Measurements from ENCODE around the gene NFIB. TPM values are rescaled to one million over a fixed set of nuclear protein-coding genes. Genes with fewer than 3 reads are reported as not detected.

Gene NFIB
- total RNA-seq, 2 experiments from 2014 or later = not detected

DNA sequence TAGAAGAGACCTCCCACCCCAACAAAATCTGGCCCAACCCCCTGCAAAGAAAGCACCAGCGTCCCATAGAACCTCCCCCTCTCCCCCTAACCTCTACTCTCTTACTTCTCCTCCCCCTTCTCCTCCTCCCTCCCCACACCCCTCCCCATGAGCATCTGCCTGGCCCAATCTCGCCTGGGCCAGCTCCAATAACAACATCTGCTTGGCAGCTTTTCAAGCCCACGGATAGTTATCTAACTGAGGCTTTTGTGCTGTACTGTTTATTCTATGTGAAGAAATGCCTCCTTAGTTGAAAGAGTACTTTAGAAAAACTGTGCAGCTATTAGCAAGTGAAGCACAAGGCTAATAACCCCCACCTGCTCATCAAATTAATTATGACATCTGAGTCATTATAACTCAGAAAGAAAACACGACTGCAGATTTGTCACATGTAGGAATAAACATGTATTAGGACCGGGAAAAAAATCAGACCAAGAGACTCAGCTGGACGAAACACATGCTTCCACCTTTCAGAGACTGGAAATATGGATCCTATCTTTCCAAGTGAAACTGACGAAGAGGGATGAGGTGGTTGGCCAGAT, 42.8 kb downstream of the NFIB start:
- intact Hi-C loops (cut with micrococcal nuclease) = no loop called here
- Mint-ChIP-seq H3K9me3 (no peaks in the 10 kb centered on the region), H3K4me1 (ENCODE audit: low read depth) (no peaks in the 10 kb centered on the region), H3K27me3 (peaks cover 12% of the 10 kb centered on the region), H3K36me3 (ENCODE audit: low read depth) (no peaks in the 10 kb centered on the region), H3K4me3 (no peak overlapping the region), H3K27ac (no peak overlapping the region)
- ATAC-seq (no peak), DNase-seq (no peak)
- ChIA-PET POLR2A (no interaction called here), CTCF (no interaction called here)
- TF ChIP-seq, protein P1, sequence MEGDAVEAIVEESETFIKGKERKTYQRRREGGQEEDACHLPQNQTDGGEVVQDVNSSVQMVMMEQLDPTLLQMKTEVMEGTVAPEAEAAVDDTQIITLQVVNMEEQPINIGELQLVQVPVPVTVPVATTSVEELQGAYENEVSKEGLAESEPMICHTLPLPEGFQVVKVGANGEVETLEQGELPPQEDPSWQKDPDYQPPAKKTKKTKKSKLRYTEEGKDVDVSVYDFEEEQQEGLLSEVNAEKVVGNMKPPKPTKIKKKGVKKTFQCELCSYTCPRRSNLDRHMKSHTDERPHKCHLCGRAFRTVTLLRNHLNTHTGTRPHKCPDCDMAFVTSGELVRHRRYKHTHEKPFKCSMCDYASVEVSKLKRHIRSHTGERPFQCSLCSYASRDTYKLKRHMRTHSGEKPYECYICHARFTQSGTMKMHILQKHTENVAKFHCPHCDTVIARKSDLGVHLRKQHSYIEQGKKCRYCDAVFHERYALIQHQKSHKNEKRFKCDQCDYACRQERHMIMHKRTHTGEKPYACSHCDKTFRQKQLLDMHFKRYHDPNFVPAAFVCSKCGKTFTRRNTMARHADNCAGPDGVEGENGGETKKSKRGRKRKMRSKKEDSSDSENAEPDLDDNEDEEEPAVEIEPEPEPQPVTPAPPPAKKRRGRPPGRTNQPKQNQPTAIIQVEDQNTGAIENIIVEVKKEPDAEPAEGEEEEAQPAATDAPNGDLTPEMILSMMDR (IDR thresholded peaks at IDR 0.05) = no peak

DNA sequence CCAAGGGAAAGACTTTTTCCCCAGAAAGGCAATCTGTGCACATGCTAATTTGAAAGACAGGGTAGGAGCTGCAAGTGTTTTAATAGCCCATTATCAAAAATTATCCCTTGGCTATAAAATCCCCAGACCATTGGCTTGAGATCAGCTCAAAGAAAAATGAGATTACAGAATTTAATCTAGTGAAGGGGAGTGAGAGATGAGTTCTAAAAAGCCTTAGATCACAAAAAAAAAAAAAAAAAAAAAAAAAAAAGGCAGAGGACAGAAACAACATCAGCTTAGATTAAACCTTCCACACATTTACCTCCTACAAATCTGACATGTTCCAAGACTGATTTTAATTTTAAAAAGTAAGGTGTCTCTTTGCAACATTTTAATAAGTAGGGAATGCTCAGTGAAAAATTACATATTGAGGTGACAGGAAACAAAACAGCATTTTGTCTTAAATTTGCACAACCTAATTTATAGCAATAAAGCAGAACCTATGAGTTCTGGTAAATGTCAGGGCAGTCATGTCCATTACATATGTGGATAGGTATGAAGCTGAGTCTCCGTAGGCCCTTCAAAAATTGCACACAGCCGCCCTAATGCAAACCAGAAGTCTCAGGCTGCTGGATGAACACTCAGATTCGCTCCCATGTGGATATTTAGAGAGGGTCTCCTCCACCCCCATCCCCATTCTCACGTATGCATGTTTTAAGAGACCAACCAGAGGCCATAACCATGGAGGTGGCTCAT, 43.4 kb downstream of the NFIB start:
- no peak overlapping the region for H3K4me3 Mint-ChIP-seq
- H3K36me3 Mint-ChIP-seq (ENCODE audit: low read depth) = no peaks in the 10 kb centered on the region
- intact Hi-C loops (cut with micrococcal nuclease) = no loop called here
- TF ChIP-seq, protein P1 (IDR thresholded peaks at IDR 0.05) = no peak
- ChIA-PET CTCF (no interaction called here), POLR2A (no interaction called here)
- H3K27me3 Mint-ChIP-seq = peaks cover 12% of the 10 kb centered on the region
- no peaks in the 10 kb centered on the region for H3K4me1 Mint-ChIP-seq (ENCODE audit: low read depth)
- H3K27ac Mint-ChIP-seq = no peak overlapping the region
- ATAC-seq (no peak), DNase-seq (no peak)
- H3K9me3 Mint-ChIP-seq = no peaks in the 10 kb centered on the region

DNA sequence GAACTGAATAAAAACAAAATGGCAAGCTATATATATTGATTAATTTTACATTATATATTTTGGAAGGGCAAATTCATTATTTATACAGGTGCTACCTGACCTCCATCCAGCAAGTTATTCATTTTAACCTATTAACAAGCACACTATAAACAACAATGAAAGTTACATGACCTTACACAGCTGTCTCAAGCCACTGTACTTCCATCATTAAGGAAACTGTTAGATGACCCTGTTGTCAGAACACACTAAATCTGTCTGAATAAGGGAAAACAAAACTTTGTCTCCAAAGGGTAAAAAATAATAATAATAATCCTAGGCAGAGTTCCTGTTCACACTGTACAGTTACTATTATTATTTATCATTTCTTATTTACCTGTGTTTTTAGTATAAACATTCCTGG, 44.0 kb downstream of the NFIB start:
- TF ChIP-seq, protein P1 (IDR thresholded peaks at IDR 0.05) = no peak
- H3K27me3 Mint-ChIP-seq = peaks cover 12% of the 10 kb centered on the region
- no peaks in the 10 kb centered on the region for H3K4me1 Mint-ChIP-seq (ENCODE audit: low read depth)
- no peak overlapping the region for H3K27ac Mint-ChIP-seq
- ChIA-PET CTCF (no interaction called here), POLR2A (no interaction called here)
- no peak overlapping the region for H3K4me3 Mint-ChIP-seq
- intact Hi-C loops (cut with micrococcal nuclease) = no loop called here
- H3K9me3 Mint-ChIP-seq = no peaks in the 10 kb centered on the region
- ATAC-seq = no peak
- H3K36me3 Mint-ChIP-seq (ENCODE audit: low read depth) = no peaks in the 10 kb centered on the region
- DNase-seq = no peak

DNA sequence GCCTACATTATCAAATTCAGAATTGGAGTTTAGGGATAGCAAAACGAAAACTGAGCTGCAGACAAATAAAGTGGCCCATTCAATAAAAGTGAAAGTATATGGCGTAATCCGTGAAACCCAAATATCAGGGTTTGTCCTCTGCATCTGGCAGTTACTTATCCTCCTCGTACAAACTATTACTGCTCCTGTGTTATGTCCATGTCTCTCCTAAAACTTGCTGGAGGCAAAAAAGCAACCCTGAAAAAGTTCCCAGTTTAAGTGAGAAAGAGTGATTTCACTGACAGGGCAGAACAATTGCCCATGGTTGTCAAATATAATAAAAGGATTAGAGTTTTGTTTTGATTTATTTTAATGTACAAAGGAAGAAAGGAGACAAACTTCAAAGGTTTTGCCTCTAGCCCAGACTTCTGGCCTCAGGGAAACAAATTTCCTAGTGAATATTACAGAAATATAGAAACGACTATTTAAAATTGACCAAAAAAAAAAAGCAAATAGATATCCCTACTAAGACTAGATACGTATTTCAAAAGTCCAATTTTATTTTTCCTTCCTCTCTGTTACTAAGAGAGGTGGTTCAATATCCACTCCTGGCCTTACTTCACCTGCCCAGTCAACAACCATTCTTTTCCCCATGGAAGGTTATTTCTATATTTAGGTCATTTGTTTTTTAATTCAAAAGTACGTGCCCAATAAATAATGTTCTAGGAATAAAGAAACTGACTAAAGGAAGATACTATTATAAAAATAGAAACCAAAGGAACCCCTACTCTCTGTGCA, 50.0 kb downstream of the NFIB start:
- DNase-seq = no peak
- H3K4me1 Mint-ChIP-seq (ENCODE audit: low read depth) = no peaks in the 10 kb centered on the region
- no peak overlapping the region for H3K4me3 Mint-ChIP-seq
- ATAC-seq = no peak
- H3K27ac Mint-ChIP-seq = no peak overlapping the region
- POLR2A ChIA-PET = no interaction called here
- peaks cover 1% of the 10 kb centered on the region for H3K27me3 Mint-ChIP-seq
- TF ChIP-seq, protein P1 (IDR thresholded peaks at IDR 0.05) = no peak
- CTCF ChIA-PET = no interaction called here
- no peaks in the 10 kb centered on the region for H3K9me3 Mint-ChIP-seq
- intact Hi-C loops (cut with micrococcal nuclease) = no loop called here
- no peaks in the 10 kb centered on the region for H3K36me3 Mint-ChIP-seq (ENCODE audit: low read depth)

DNA sequence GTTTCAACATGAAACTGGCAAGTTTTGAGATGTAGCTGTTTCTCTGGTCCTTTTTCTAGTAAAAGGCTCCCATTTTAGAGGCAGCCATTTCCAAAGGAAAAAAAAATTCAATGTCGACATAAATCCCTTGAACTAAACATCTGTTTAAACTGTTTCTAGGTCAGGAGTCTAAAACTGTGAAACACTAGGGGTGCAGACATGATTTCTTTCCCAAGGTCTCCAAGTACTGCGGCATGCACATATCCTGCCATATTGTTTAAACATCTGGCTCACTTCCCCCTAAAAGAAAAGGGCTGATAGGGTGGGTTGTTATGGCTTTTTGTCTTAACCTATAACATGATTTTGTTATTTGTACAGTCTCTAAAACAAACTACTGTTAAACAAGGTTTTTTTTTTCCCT, 51.1 kb downstream of the NFIB start:
- no peak overlapping the region for H3K27ac Mint-ChIP-seq

More for the DNA sequence above, 51.1 kb downstream of the NFIB start:
- Mint-ChIP-seq H3K4me3 (no peak overlapping the region), H3K9me3 (no peaks in the 10 kb centered on the region), H3K36me3 (ENCODE audit: low read depth) (no peaks in the 10 kb centered on the region), H3K27me3 (peaks cover 1% of the 10 kb centered on the region), H3K4me1 (ENCODE audit: low read depth) (no peaks in the 10 kb centered on the region)
- intact Hi-C loops (cut with micrococcal nuclease) = no loop called here
- TF ChIP-seq, protein P1 (IDR thresholded peaks at IDR 0.05) = no peak
- ChIA-PET CTCF (no interaction called here), POLR2A (no interaction called here)
- ATAC-seq (no peak), DNase-seq (no peak)
